ENCODE data around the gene CPNE7.

GRCh38 chr16:89589241-89589926 lies 13.8 kb downstream of the CPNE7 start:
- TF ChIP-seq CTCF (IDR thresholded peaks at IDR 0.05) = no peak
- TF ChIP-seq EP300 (IDR thresholded peaks at IDR 0.05) = no peak
- no peak for TF ChIP-seq POLR2AphosphoS5 (IDR thresholded peaks at IDR 0.05)
- TF ChIP-seq POLR2A (IDR thresholded peaks at IDR 0.05) = no peak
